Stimulated activated CD4-positive, alpha-beta T cell treated with anti-CD3 and anti-CD28 coated beads, TNF-alpha, amount 100 ng/mL, for 4 hours (primary cell): ENCODE measurements around the gene NSMF.
"Not testable (repeated sequence)": the region's sequence is repeated elsewhere in the genome, so short reads cannot be mapped to it uniquely, and the experiment has no call there.

Source experiments
- DNase-seq, 3 experiments: peaks; one replicate each; pipeline ENCODE4 v3.0.0-alpha.2; 2020; ENCODE audit warnings: low read depth in 3 of 3

NSMF gene

GRCh38 chr9:137477778-137478612 lies 18.9 kb upstream of the NSMF start:
- DNase-seq = no peak

GRCh38 chr9:137476856-137477255 lies 17.7 kb upstream of the NSMF start:
- no peak for DNase-seq

GRCh38 chr9:137475666-137476065 lies 16.5 kb upstream of the NSMF start:
- no peak for DNase-seq

GRCh38 chr9:137474271-137474670 lies 15.1 kb upstream of the NSMF start:
- DNase-seq = no peak

DNA sequence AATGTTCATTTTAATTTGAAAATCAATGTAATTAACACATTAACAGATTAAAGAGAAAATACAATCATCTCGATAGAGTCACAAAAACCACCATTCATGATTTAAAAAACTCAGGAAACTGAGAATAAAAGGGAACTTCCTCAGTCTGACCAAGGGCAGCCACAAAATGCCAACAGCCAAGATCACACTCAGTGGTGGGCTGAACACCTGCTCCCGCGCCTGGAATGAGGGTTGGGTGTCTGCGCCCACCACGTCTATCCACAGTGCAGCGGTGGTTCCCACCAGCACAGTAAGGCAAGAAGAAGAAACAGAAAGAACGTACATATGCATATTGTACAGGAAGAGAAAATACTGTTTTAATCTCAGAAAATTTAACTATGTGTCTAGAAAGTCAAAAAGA lies 11.7 kb upstream of the NSMF start:
- no peak for DNase-seq

DNA sequence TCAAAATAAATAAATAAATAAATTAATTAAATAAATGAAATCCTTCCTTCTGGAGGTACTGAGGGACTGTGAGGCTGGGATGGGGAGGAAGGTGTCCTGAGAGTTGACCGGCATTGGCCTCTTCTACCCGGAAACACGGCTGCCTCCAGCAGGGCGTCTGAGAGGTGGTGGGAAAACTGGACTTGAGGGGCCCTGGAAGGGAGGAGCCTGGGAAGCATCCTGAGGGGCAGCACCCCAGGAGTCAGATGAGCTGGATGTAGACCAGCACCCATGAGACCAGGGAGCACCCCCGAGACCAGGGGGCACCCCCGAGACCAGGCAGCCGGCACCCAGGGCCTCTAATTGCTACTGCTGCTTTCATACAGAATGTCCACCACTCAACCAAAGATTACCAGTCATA lies 8.8 kb upstream of the NSMF start:
- no peak for DNase-seq

- DNase-seq = no peak
Observed at GRCh38 chr9:137467161-137467581, 8.0 kb upstream of the NSMF start.

DNA sequence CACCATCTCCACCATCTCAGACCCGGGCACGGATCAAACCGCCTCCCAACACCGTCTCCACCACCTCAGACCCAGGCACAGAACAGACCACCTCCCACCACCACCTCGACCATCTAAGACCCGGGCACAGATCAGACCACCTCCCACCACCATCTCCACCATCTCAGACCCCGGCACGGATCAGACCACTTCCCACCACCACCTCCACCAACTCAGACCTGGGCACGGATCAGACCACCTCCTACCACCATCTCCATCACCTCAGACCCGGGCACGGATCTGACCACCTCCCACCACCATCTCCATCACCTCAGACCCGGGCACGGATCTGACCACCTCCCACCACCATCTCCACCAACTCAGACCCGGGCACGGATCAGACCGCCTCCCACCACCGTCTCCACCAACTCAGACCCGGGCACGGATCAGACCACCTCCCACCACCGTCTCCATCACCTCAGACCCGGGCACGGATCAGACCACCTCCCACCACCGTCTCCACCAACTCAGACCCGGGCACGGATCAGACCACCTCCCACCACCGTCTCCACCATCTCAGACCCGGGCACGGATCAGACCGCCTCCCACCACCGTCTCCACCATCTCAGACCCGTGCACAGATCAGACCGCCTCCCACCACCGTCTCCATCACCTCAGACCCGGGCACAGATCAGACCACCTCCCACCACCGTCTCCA lies 7.4 kb upstream of the NSMF start:
- DNase-seq = not testable (repeated sequence)

GRCh38 chr9:137465720-137466388 lies 6.7 kb upstream of the NSMF start:
- DNase-seq = no peak

- DNase-seq = no peak
Observed at GRCh38 chr9:137465000-137465719, 6.0 kb upstream of the NSMF start.

DNA sequence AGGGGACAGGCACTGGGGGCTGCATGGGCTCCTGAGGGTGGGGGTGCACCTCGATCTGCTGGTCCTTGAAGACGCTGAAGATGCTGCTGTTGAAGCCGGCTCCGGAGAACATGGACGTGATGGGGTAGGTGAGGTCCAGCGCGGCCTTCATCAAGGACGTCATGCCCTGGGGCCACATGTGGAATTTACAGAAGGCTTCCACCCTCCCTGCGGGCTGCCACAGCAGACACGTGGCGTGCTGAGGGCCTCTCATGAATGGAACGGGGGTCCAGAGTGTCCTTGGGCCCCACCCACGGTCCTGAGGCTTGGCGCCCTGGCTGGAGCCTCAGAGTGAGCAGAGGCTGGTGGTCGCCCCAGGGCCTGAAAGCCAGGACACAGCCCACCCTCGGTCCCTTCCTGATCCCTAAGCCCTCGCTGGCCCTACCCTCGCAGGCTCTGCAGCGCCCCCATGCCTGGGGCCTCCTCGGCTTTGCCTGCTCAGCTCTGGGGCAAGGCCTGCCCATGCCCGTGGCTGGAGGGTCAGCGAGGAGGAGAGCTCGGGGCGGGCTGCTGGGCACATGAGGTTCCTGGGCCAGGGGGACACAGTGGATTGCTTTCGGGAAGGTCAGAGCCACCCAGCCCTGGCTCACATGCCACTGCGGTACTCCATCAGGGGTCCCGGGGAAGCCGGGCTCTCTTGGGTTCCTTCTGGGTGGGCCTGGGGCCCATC lies 5.3 kb upstream of the NSMF start:
- no peak for DNase-seq

- no peak for DNase-seq
Observed at GRCh38 chr9:137463931-137464290, 4.8 kb upstream of the NSMF start.

GRCh38 chr9:137462986-137463930 lies 4.1 kb upstream of the NSMF start:
- DNase-seq = no peak

GRCh38 chr9:137462396-137462985 lies 3.4 kb upstream of the NSMF start:
- DNase-seq = no peak

- DNase-seq = peak in 2 of 3 experiments; percentile 37 to 49
Observed at GRCh38 chr9:137461663-137462395, 2.7 kb upstream of the NSMF start.

DNA sequence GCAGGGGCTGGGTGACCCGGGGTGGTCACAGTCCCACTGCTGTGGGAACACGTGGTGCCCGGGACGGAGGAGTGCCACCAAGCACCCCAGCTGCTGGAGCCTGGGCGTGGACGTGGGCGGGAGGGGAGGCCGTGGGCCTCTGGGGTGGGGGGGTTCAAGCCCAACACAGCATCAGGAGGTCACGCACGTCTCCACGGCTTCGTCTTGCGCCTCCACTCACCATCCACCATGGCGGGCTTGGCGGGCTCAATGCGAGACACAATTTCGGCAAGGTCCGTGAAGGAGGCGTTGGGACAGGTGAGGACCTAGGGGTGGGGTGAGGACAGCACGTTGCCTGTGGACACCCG lies 2.2 kb upstream of the NSMF start:
- no peak for DNase-seq

DNA sequence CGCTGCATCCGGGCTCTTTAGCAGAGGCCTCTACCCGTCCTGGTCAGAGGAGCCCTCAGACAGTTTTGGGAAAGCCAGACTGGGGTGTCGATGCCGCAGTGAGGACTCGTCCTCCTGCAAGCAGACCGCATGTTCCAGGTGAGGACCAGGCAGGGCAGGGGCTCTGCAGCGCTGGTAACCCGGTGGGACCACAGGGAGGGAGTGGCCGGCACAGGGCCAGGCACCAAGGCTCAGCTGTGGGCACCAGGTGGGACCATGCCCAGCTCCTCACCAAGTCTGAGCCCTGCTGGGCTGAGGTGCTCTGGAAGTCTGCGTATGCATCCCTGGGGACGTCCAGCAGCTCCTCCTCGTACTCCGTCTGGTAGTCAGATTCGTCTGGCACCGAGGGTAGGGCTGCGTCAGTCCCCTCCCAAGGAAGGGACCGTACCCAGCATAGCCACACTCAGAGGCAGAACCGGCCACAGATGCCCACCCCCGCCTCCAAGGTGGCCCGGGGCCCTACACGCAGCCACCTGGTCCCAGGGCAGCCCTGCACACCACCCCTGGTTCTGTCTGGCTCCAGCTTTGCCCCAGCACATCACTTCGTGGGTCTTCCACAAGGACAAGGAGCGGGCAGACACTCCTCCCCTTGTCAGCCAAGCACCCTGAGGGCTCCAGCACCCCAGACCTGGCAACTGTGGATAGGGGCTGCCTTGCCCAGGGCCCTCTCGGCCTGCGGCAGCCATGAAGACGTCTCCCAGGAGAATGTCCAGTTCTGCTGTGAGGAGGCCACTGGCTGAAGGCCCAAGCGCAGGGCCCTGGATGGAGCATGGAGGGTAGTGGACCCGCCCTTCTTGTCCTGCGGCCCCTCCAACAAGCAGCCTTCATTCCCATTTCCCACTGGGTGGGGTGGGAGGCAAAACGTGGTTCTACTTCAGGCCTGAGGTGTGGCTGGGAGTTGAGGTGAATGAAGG lies 1.5 kb upstream of the NSMF start:
- no peak for DNase-seq
